SK-N-SH (cell line): ENCODE results near the gene SPSB1. TPM values are rescaled to one million over a fixed set of nuclear protein-coding genes. Genes with fewer than 3 reads are reported as not detected.

Experiments
- CTCF ChIA-PET: fragments of 300-600, 350-600 bp; formaldehyde crosslinking; extraction: SDS; loops from one replicate; lab custom pipeline; 2021; lab: Yijun Ruan, JAX
- POLR2A ChIA-PET: fragments of 350-600 bp; sonication (Branson Sonifier 250); formaldehyde crosslinking; extraction: SDS; loops from one replicate; lab custom pipeline; 2020; ENCODE audit warnings: antibody characterized with exemption, inconsistent platforms; lab: Yijun Ruan, JAX
- DNase-seq: peaks from one replicate; pipeline ENCODE4 v3.0.0; 2012
- H2AFZ ChIP-seq: fragments of 200-600 bp; sonication (generic); 2 replicates; pipeline ENCODE4 v1.8.1; 2016; ENCODE audit warnings: antibody characterized with exemption, mild to moderate bottlenecking, low read depth
- H3F3A ChIP-seq: fragments of 200-600 bp; sonication (generic); replicated peaks from 2 replicates; pipeline ENCODE3; 2016; ENCODE audit warnings: antibody characterized with exemption, mild to moderate bottlenecking; ENCODE audit not compliant: insufficient read depth
- H3K27ac ChIP-seq, 2 experiments: fragments of 200-500 bp in 1 of 2; fragments of 200-600 bp in 1 of 2; sonication (Bioruptor generic) in 1 of 2; sonication (generic), shearing (Covaris generic) in 1 of 2; 2 replicates each; pipeline versions ENCODE4 v1.5.1 to v1.6.1; 2014 to 2016; ENCODE audit warnings: low read depth in 2 of 2, inconsistent platforms in 1 of 2, low read length in 1 of 2, mild to moderate bottlenecking in 1 of 2, mixed read lengths in 1 of 2
- H3K27me3 ChIP-seq: fragments of 200-600 bp; sonication (generic), shearing (Covaris generic); 2 replicates; pipeline ENCODE4 v1.6.1; 2016; ENCODE audit warnings: mixed run types; ENCODE audit not compliant: insufficient read depth
- H3K36me3 ChIP-seq, 2 experiments: fragments of 200-500 bp in 1 of 2; fragments of 200-600 bp in 1 of 2; sonication (Bioruptor generic) in 1 of 2; sonication (generic) in 1 of 2; replicated peaks in 1 of 2; 2 replicates each; pipeline versions ENCODE3 to v1.5.1; 2014 to 2016; ENCODE audit warnings: low read length in 1 of 2, mild to moderate bottlenecking in 1 of 2; ENCODE audit not compliant: insufficient read depth in 2 of 2, control insufficient read depth in 1 of 2
- H3K4me1 ChIP-seq, 2 experiments: fragments of 200-500 bp in 1 of 2; fragments of 200-600 bp in 1 of 2; sonication (Bioruptor generic) in 1 of 2; sonication (generic), shearing (Covaris generic) in 1 of 2; 2 replicates each; pipeline versions ENCODE4 v1.5.1 to v1.6.1; 2014 to 2016; ENCODE audit warnings: low read depth in 1 of 2, low read length in 1 of 2, mixed run types in 1 of 2; ENCODE audit not compliant: insufficient read depth in 2 of 2, control insufficient read depth in 1 of 2
- H3K4me2 ChIP-seq: fragments of 200-600 bp; sonication (generic), shearing (Covaris generic); 2 replicates; pipeline ENCODE4 v1.6.1; 2017; ENCODE audit warnings: mixed run types
- H3K4me3 ChIP-seq, 2 experiments: fragments of 200-500 bp in 1 of 2; fragments of 200-600 bp in 1 of 2; sonication (Bioruptor generic) in 1 of 2; sonication (generic), shearing (Covaris generic) in 1 of 2; 2 replicates each; pipeline versions ENCODE4 v1.5.1 to v1.8.1; 2014 to 2016; ENCODE audit warnings: low read depth in 2 of 2, inconsistent platforms in 1 of 2, low read length in 1 of 2, mild to moderate bottlenecking in 1 of 2, mixed read lengths in 1 of 2, moderate library complexity in 1 of 2
- H3K79me2 ChIP-seq: fragments of 200-600 bp; sonication (generic); 2 replicates; pipeline ENCODE4 v1.8.1; 2017; ENCODE audit warnings: mild to moderate bottlenecking; ENCODE audit not compliant: insufficient read depth
- H3K9ac ChIP-seq: fragments of 200-600 bp; sonication (generic); 2 replicates; pipeline ENCODE4 v1.6.1; 2017; ENCODE audit warnings: mixed run types
- H3K9me2 ChIP-seq: fragments of 200-600 bp; sonication (generic); 2 replicates; pipeline ENCODE4 v1.6.1; 2017; ENCODE audit warnings: mixed run types
- H3K9me3 ChIP-seq: fragments of 200-600 bp; sonication (generic); 2 replicates; pipeline ENCODE4 v1.6.1; 2017; ENCODE audit warnings: mixed run types, mild to moderate bottlenecking, moderate library complexity
- H4K20me1 ChIP-seq: fragments of 200-600 bp; sonication (generic); 2 replicates; pipeline ENCODE4 v1.6.1; 2017; ENCODE audit warnings: mild to moderate bottlenecking, mixed run types; ENCODE audit not compliant: insufficient read depth
- CHD2 ChIP-seq: fragments of 150-350 bp; IDR thresholded peaks from 2 replicates; pipeline ENCODE4 v1.6.1; 2018; ENCODE audit warnings: low read length; ENCODE audit not compliant: partially characterized antibody
- ELF1 ChIP-seq: IDR thresholded peaks from 2 replicates; pipeline ENCODE4 v1.4.0; 2012
- FOXJ3 ChIP-seq: sonication (generic); formaldehyde crosslinking; IDR thresholded peaks from 2 replicates; pipeline ENCODE4 v1.5.1; 2020; ENCODE audit warnings: mild to moderate bottlenecking, missing genetic modification reagents
- FOXM1 ChIP-seq: IDR thresholded peaks from 2 replicates; pipeline ENCODE4 v1.4.0; 2012; ENCODE audit warnings: low read depth, mild to moderate bottlenecking
- GABPA ChIP-seq: IDR thresholded peaks from 2 replicates; pipeline ENCODE4 v1.4.0; 2012; ENCODE audit warnings: low read depth, mild to moderate bottlenecking
- MAX ChIP-seq: IDR thresholded peaks from 2 replicates; pipeline ENCODE4 v1.4.0; 2012; ENCODE audit warnings: low read depth
- NRF1 ChIP-seq: IDR thresholded peaks from 2 replicates; pipeline ENCODE4 v1.6.1; 2012; ENCODE audit warnings: low read depth, mild to moderate bottlenecking, low read length
- PBX3 ChIP-seq: IDR thresholded peaks from 2 replicates; pipeline ENCODE4; 2012
- RAD21 ChIP-seq: IDR thresholded peaks from 2 replicates; pipeline ENCODE4 v1.6.1; 2012; ENCODE audit warnings: mild to moderate bottlenecking, low read length
- RCOR1 ChIP-seq: fragments of 150-350 bp; IDR thresholded peaks from 2 replicates; pipeline ENCODE4 v1.6.1; 2017; ENCODE audit warnings: antibody characterized with exemption, low read length
- RFX5 ChIP-seq: IDR thresholded peaks from 2 replicates; pipeline ENCODE4 v1.6.1; 2012; ENCODE audit warnings: mild to moderate bottlenecking, improper control_type of control experiment, low read length
- RXRA ChIP-seq: IDR thresholded peaks from 2 replicates; pipeline ENCODE4 v1.4.0; 2012; ENCODE audit warnings: low read depth, mild to moderate bottlenecking, borderline replicate concordance
- SIN3A ChIP-seq: IDR thresholded peaks from 2 replicates; pipeline ENCODE4 v1.6.1; 2012; ENCODE audit warnings: low read depth, mild to moderate bottlenecking, low read length, moderate library complexity, borderline replicate concordance
- SMC3 ChIP-seq: IDR thresholded peaks from 2 replicates; pipeline ENCODE4 v1.6.1; 2012; ENCODE audit warnings: low read depth, low read length, improper control_type of control experiment
- TAF1 ChIP-seq: IDR thresholded peaks from 2 replicates; pipeline ENCODE4 v1.6.1; 2012; ENCODE audit warnings: low read depth, mild to moderate bottlenecking, low read length, moderate library complexity, borderline replicate concordance
- TCF12 ChIP-seq: IDR thresholded peaks from 2 replicates; pipeline ENCODE4 v1.4.0; 2012
- USF1 ChIP-seq: IDR thresholded peaks from 2 replicates; pipeline ENCODE4 v1.4.0; 2012; ENCODE audit warnings: low read depth, borderline replicate concordance
- YY1 ChIP-seq: IDR thresholded peaks from 2 replicates; pipeline ENCODE4 v1.4.0; 2012; ENCODE audit warnings: low read depth, mild to moderate bottlenecking
- WGBS: methylation state at CpG from one replicate; pipeline ENCODE4 v1.1.6; 2017; ENCODE audit warnings: low lambda C conversion rate; 5-methylcytosine and 5-hydroxymethylcytosine counted together
- polyA plus RNA-seq, 3 experiments: library from polyadenylated mRNA; depleted of rRNA; stranded (reverse); fragments of >200 nt; gene quantifications; 2 replicates each; pipeline ENCODE4 v1.2.3, GENCODE V29; 2012

SPSB1 gene
- polyA plus RNA-seq, 1 of the 3 experiments (the other 2 are of a cell fraction), result 9.2 TPM

- Histone ChIP-seq H3K4me2 (no peak overlapping the region), H3K9ac (no peak overlapping the region), H3F3A (no peaks in the 10 kb centered on the region), H2AFZ (no peak overlapping the region), H3K9me3 (no peaks in the 10 kb centered on the region), H3K36me3 (no peaks in the 10 kb centered on the region), H3K79me2 (peaks cover 6% of the 10 kb centered on the region; the same call in 1 of the 2 replicates), H3K27me3 (no peaks in the 10 kb centered on the region), H3K4me3 (no peak overlapping the region), H3K4me1 (peaks cover 0 to 5% of the 10 kb centered on the region in 2 experiments; a peak in 1 of 4 replicates), H3K9me2 (no peaks in the 10 kb centered on the region), H4K20me1 (0 out of 2 replicates have a peak, but pooled peaks cover 12% of the 10 kb centered on the region), H3K27ac (no peak overlapping the region)
- POLR2A ChIA-PET, result no interaction called here
- no peak for DNase-seq
- WGBS, result 75% methylated on average over 11 of the region's 13 CpGs
- no peak for TF ChIP-seq YY1
- TF ChIP-seq GABPA, result no peak
- no peak for TF ChIP-seq SIN3A
- TF ChIP-seq TAF1, result no peak
- TF ChIP-seq SMC3, result no peak
- TF ChIP-seq RAD21, result no peak
- TF ChIP-seq CHD2, result no peak
- TF ChIP-seq RCOR1, result no peak
- TF ChIP-seq NRF1, result no peak
- TF ChIP-seq PBX3, result no peak
- TF ChIP-seq RFX5, result no peak
- no peak for TF ChIP-seq ELF1
- TF ChIP-seq RXRA, result no peak
- no peak for TF ChIP-seq TCF12
- TF ChIP-seq FOXJ3 (CRISPR knock-in tag), result no peak
- TF ChIP-seq FOXM1, result no peak
- no peak for TF ChIP-seq MAX
- no peak for TF ChIP-seq USF1
- CTCF ChIA-PET, result no interaction called here
These were observed 39.1 kb downstream of the SPSB1 start for GRCh38 chr1:9331558-9332346.
